GM12801 (cell line): ENCODE results near the gene CKM.

Experiments used
- CTCF ChIP-seq: IDR thresholded peaks from one replicate; pipeline ENCODE4 v1.5.1; 2011; ENCODE audit warnings: control low read depth; ENCODE audit not compliant: insufficient read length; ENCODE audit errors: extremely low read depth

CKM gene

GRCh38 chr19:45293682-45294081, 29.0 kb downstream of the CKM start:
- TF ChIP-seq CTCF = no peak

GRCh38 chr19:45291834-45292233, 30.8 kb downstream of the CKM start:
- TF ChIP-seq CTCF = no peak

- TF ChIP-seq CTCF = no peak
These were observed 32.2 kb downstream of the CKM start for GRCh38 chr19:45290381-45290931.

GRCh38 chr19:45283443-45284033, 39.1 kb downstream of the CKM start:
- no peak for TF ChIP-seq CTCF

GRCh38 chr19:45280471-45280961, 42.2 kb downstream of the CKM start:
- TF ChIP-seq CTCF = no peak

GRCh38 chr19:45279587-45280192, 43.0 kb downstream of the CKM start:
- TF ChIP-seq CTCF = no peak

GRCh38 chr19:45278087-45278486, 44.6 kb downstream of the CKM start:
- TF ChIP-seq CTCF = no peak
